RPMI8226 (cell line): ENCODE measurements around the gene CCR5.
A peak's percentile ranks its signal among the peaks of the same experiment; 100 is the strongest.
"Not testable (repeated sequence)": the region's sequence is repeated elsewhere in the genome, so short reads cannot be mapped to it uniquely, and the experiment has no call there.

Experiments
- DNase-seq: peaks from one replicate; pipeline ENCODE4 v3.0.0-alpha.2; 2015

The CCR5 gene

GRCh38 chr3:46388847-46389246 lies 18.1 kb downstream of the CCR5 start:
- DNase-seq = not testable (repeated sequence)

GRCh38 chr3:46389306-46389705 lies 18.6 kb downstream of the CCR5 start:
- no peak for DNase-seq

- peak; percentile 68 for DNase-seq
These were observed 20.8 kb downstream of the CCR5 start for GRCh38 chr3:46391526-46391925.

- no peak for DNase-seq
These were observed 22.3 kb downstream of the CCR5 start for GRCh38 chr3:46393011-46393410.

- DNase-seq = no peak
These were observed 23.0 kb downstream of the CCR5 start for GRCh38 chr3:46393554-46394434.

- peak; percentile 28 for DNase-seq
These were observed 24.5 kb downstream of the CCR5 start for GRCh38 chr3:46395210-46395661.

- DNase-seq = no peak
These were observed 25.2 kb downstream of the CCR5 start for GRCh38 chr3:46395766-46396530.

GRCh38 chr3:46397111-46397510 lies 26.4 kb downstream of the CCR5 start:
- no peak for DNase-seq

- DNase-seq = no peak
These were observed 27.6 kb downstream of the CCR5 start for GRCh38 chr3:46398186-46398955.

GRCh38 chr3:46399098-46399497 lies 28.4 kb downstream of the CCR5 start:
- DNase-seq = no peak

GRCh38 chr3:46399557-46399956 lies 28.8 kb downstream of the CCR5 start:
- DNase-seq = no peak

GRCh38 chr3:46400000-46400734 lies 29.4 kb downstream of the CCR5 start:
- no peak for DNase-seq

- DNase-seq = no peak
These were observed 30.1 kb downstream of the CCR5 start for GRCh38 chr3:46400846-46401245.

- DNase-seq = no peak
These were observed 30.8 kb downstream of the CCR5 start for GRCh38 chr3:46401579-46401978.

- DNase-seq = not testable (repeated sequence)
These were observed 32.2 kb downstream of the CCR5 start for GRCh38 chr3:46402902-46403301.

GRCh38 chr3:46405301-46406019 lies 34.7 kb downstream of the CCR5 start:
- no peak for DNase-seq

- DNase-seq = no peak
These were observed 35.7 kb downstream of the CCR5 start for GRCh38 chr3:46406443-46406787.

- no peak for DNase-seq
These were observed 36.3 kb downstream of the CCR5 start, which contains the start of the genes CCR5AS and CCRL2 for GRCh38 chr3:46406788-46407611. Gene CCR5AS (minus strand): TSS chr3:46407066. Gene CCRL2 (plus strand): TSS chr3:46407259. CDS start chr3:46408080, 821 bp downstream.

- no peak for DNase-seq
These were observed 37.2 kb downstream of the CCR5 start for GRCh38 chr3:46407970-46408369.

- no peak for DNase-seq
These were observed 38.1 kb downstream of the CCR5 start for GRCh38 chr3:46408853-46409252.
